ENCODE results near the gene SULT4A1. TPM values are rescaled to one million over a fixed set of nuclear protein-coding genes. Genes with fewer than 3 reads are reported as not detected.
A peak's percentile ranks its signal among the peaks of the same experiment; 100 is the strongest.

Gene SULT4A1
- total RNA-seq, 1 experiment from 2014 or later, result 12.6 TPM

DNA sequence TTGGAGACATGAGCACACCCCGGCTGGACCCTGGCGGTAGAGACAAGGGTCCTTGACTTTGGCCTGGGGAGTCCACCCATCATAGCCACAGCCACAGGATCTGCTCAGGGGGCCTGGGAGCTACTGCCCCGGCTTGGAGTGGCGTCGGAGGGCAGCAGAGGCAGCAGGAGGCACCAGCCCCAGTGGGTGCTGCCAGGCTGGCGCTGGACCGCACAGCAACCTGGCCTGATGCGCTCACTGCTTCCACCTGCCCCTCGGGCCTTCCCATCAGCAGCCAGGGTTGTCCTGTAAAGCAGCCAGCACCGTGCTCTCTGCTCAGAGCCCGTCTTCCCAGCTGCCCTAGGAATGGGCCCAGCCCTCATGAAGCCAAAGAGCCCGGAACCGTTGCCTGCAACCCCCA, 21.9 kb downstream of the SULT4A1 start:
- no peak overlapping the region for H3K4me3 Mint-ChIP-seq
- H3K27ac Mint-ChIP-seq, result no peak overlapping the region
- ChIA-PET CTCF (interaction anchor here (1.0 kb wide), 1 partner anchor 43 kb away, joined by 3 read pairs; no protein-coding TSS in a partner anchor), POLR2A (interaction anchor here (0.5 kb wide), 1 partner anchor 389 kb away, joined by 4 read pairs; no protein-coding TSS in a partner anchor)
- DNase-seq (ENCODE audit: low spot score), result no peak
- H3K4me1 Mint-ChIP-seq, result peaks cover 3% of the 10 kb centered on the region
- TF ChIP-seq ZNF423 (CRISPR knock-in tag; IDR thresholded peaks at IDR 0.05), result no peak
- H3K36me3 Mint-ChIP-seq, result peaks cover 7% of the 10 kb centered on the region; the same call in 1 of the 2 replicates
- ATAC-seq, result no peak
- no peaks in the 10 kb centered on the region for H3K27me3 Mint-ChIP-seq (ENCODE audit: low read depth)
- H3K9me3 Mint-ChIP-seq, result no peaks in the 10 kb centered on the region

DNA sequence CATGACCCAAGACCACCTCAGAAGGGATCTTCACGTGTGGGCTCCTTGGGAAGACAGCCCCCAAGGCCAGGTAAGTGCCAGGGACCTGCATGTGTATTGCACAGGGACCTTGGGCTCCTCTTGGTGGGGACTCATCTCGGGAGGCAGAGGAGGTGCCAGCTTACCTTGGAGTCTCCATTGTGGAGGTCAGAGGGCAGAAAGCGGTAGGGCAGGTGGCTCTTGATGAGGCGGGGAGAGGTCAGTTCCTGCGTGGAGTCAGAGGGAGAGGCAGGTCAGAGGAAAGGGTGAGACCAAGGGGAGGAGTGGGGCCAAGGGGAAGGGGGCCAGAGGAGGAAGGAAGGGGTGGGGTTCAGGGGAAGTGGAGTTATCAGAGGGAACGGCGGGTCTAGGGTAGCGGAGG, 22.5 kb downstream of the SULT4A1 start:
- DNase-seq (ENCODE audit: low spot score), result no peak
- ChIA-PET CTCF (no interaction called here), POLR2A (interaction anchor here (0.7 kb wide), 1 partner anchor 14 kb away, joined by 8 read pairs; no protein-coding TSS in a partner anchor)
- ATAC-seq, result no peak
- no peak overlapping the region for H3K4me3 Mint-ChIP-seq
- no peak for TF ChIP-seq ETV6 (CRISPR knock-in tag; IDR thresholded peaks at IDR 0.05)
- no peaks in the 10 kb centered on the region for H3K9me3 Mint-ChIP-seq
- no peaks in the 10 kb centered on the region for H3K4me1 Mint-ChIP-seq
- H3K27me3 Mint-ChIP-seq (ENCODE audit: low read depth), result no peaks in the 10 kb centered on the region
- peaks cover 7% of the 10 kb centered on the region; the same call in 1 of the 2 replicates for H3K36me3 Mint-ChIP-seq
- H3K27ac Mint-ChIP-seq, result no peak overlapping the region

DNA sequence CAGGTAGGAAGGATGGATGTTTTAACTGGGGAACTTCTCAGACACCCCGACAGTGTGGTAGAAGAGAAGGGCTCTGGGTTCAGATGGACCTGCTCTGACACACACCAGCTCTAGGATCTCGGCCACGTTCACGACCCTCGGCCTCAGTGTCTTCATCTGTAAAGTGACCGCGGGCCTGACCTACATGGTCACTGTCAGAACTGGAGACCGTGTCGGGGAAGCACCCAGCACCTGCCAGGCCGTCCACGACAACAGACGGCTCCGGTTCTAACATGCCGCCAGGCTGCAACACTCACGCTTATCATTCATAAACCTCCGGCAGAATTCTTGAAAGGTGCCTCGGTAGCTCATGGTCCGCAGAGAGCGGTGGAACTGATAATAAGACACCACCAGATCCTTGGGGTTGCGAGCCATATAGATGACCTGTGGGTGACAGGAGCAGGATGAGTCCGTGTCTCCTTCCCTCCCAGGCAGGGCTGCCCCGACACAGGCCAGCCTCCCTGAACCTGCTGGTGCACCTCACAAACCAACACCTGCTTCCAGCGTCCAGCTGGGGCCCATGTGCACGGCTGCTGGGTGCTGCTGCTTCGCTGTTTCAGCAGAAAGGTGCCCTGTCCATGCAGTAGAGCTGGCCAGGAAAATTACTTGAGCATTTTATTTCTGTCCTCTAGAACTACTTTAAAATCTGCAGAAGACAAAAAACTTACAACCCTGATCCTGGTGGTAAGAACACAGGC, 23.6 kb downstream of the SULT4A1 start:
- ATAC-seq, result no peak
- H3K36me3 Mint-ChIP-seq, result peaks cover 7% of the 10 kb centered on the region; the same call in 1 of the 2 replicates
- POLR2A ChIA-PET, result interaction anchor here (0.6 kb wide), 1 partner anchor 21 kb away, joined by 3 read pairs; no protein-coding TSS in a partner anchor
- CTCF ChIA-PET, result no interaction called here
- no peak for TF ChIP-seq CREM (CRISPR knock-in tag; IDR thresholded peaks at IDR 0.05)
- TF ChIP-seq ZNF416 (CRISPR knock-in tag; IDR thresholded peaks at IDR 0.05), result no peak
- TF ChIP-seq, protein P1, sequence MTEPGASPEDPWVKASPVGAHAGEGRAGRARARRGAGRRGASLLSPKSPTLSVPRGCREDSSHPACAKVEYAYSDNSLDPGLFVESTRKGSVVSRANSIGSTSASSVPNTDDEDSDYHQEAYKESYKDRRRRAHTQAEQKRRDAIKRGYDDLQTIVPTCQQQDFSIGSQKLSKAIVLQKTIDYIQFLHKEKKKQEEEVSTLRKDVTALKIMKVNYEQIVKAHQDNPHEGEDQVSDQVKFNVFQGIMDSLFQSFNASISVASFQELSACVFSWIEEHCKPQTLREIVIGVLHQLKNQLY (CRISPR knock-in tag; IDR thresholded peaks at IDR 0.05), result no peak
- TF ChIP-seq ELF4 (CRISPR knock-in tag; IDR thresholded peaks at IDR 0.05; ENCODE audit: low read depth), result no peak
- no peak for TF ChIP-seq NR3C1 (CRISPR knock-in tag; conservative IDR thresholded peaks at IDR 0.05; ENCODE audit: low read depth)
- no peak for TF ChIP-seq FOXJ3 (CRISPR knock-in tag; IDR thresholded peaks at IDR 0.05; ENCODE audit: borderline replicate concordance)
- no peak for TF ChIP-seq CBFB (CRISPR knock-in tag; IDR thresholded peaks at IDR 0.05; ENCODE audit: low read depth)
- no peak for TF ChIP-seq MXD4 (CRISPR knock-in tag; IDR thresholded peaks at IDR 0.05; ENCODE audit: borderline replicate concordance)
- TF ChIP-seq, protein P2, sequence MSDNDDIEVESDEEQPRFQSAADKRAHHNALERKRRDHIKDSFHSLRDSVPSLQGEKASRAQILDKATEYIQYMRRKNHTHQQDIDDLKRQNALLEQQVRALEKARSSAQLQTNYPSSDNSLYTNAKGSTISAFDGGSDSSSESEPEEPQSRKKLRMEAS (CRISPR knock-in tag; IDR thresholded peaks at IDR 0.05), result no peak
- no peak for TF ChIP-seq TEAD1 (CRISPR knock-in tag; IDR thresholded peaks at IDR 0.05)
- no peaks in the 10 kb centered on the region for H3K9me3 Mint-ChIP-seq
- no peak for DNase-seq (ENCODE audit: low spot score)
- no peaks in the 10 kb centered on the region for H3K27me3 Mint-ChIP-seq (ENCODE audit: low read depth)
- H3K4me3 Mint-ChIP-seq, result no peak overlapping the region
- H3K27ac Mint-ChIP-seq, result 0 out of 2 replicates have a peak overlapping the region, but pooled peaks have one; percentile 11
- H3K4me1 Mint-ChIP-seq, result no peaks in the 10 kb centered on the region

DNA sequence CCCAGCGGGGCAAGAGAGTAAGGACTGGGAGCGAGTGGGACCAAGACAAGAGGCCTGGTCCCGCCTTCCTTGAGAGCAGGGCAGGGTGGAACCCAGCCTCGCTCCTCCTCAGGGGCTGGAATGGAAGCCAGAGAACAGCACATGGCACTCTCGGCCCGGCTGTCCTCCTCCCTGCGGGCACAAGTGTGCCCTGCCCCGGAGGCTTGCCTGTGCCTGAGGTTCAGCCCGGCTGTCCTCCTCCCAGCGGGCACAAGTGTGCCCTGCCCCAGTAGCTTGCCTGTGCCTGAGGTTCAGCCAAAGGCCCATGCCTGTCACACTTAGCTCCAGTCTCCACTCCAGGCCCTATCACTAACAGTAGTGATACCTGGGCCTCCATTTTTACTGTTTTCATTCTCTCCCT, 24.2 kb downstream of the SULT4A1 start:
- CTCF ChIA-PET, result no interaction called here
- DNase-seq (ENCODE audit: low spot score), result no peak
- POLR2A ChIA-PET, result interaction anchor here (0.6 kb wide), 1 partner anchor 22 kb away, joined by 3 read pairs; no protein-coding TSS in a partner anchor
- TF ChIP-seq, protein P3, sequence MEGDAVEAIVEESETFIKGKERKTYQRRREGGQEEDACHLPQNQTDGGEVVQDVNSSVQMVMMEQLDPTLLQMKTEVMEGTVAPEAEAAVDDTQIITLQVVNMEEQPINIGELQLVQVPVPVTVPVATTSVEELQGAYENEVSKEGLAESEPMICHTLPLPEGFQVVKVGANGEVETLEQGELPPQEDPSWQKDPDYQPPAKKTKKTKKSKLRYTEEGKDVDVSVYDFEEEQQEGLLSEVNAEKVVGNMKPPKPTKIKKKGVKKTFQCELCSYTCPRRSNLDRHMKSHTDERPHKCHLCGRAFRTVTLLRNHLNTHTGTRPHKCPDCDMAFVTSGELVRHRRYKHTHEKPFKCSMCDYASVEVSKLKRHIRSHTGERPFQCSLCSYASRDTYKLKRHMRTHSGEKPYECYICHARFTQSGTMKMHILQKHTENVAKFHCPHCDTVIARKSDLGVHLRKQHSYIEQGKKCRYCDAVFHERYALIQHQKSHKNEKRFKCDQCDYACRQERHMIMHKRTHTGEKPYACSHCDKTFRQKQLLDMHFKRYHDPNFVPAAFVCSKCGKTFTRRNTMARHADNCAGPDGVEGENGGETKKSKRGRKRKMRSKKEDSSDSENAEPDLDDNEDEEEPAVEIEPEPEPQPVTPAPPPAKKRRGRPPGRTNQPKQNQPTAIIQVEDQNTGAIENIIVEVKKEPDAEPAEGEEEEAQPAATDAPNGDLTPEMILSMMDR (IDR thresholded peaks at IDR 0.05), result no peak
- no peak for TF ChIP-seq MXD4 (CRISPR knock-in tag; IDR thresholded peaks at IDR 0.05; ENCODE audit: borderline replicate concordance)
- Mint-ChIP-seq H3K9me3 (no peaks in the 10 kb centered on the region), H3K4me1 (no peaks in the 10 kb centered on the region), H3K4me3 (no peak overlapping the region), H3K27ac (no peak overlapping the region), H3K36me3 (peaks cover 7% of the 10 kb centered on the region; the same call in 1 of the 2 replicates), H3K27me3 (ENCODE audit: low read depth) (no peaks in the 10 kb centered on the region)
- no peak for ATAC-seq

All from WTC11 (cell line).